Measurements from ENCODE around the gene SLC25A15.

SLC25A15 gene

GRCh38 chr13:40758811-40759210 is 30.6 kb upstream of the SLC25A15 start:
- no peak for ATAC-seq (ENCODE audit: low read depth)
- H3K4me1 ChIP-seq (ENCODE audit: insufficient read depth, poor library complexity, severe bottlenecking) = no peaks in the 10 kb centered on the region
- H3K36me3 ChIP-seq (ENCODE audit: low read depth) = peaks cover 34% of the 10 kb centered on the region
- no peak overlapping the region for H3K27ac ChIP-seq (ENCODE audit: poor library complexity, severe bottlenecking)
- H3K9me3 ChIP-seq (ENCODE audit: severe bottlenecking) = no peaks in the 10 kb centered on the region
- H3K4me3 ChIP-seq (ENCODE audit: severe bottlenecking) = no peak overlapping the region
- no peak for DNase-seq (ENCODE audit: low spot score)
- no peak for TF ChIP-seq CTCF (IDR thresholded peaks at IDR 0.05; ENCODE audit: poor library complexity, severe bottlenecking)
- no peaks in the 10 kb centered on the region for H3K27me3 ChIP-seq (ENCODE audit: insufficient read depth, poor library complexity, severe bottlenecking)

- Histone ChIP-seq H3K36me3 (ENCODE audit: low read depth) (peaks cover 38% of the 10 kb centered on the region), H3K4me1 (ENCODE audit: insufficient read depth, poor library complexity, severe bottlenecking) (no peaks in the 10 kb centered on the region), H3K4me3 (ENCODE audit: severe bottlenecking) (no peak overlapping the region), H3K27ac (ENCODE audit: poor library complexity, severe bottlenecking) (no peak overlapping the region), H3K9me3 (ENCODE audit: severe bottlenecking) (no peaks in the 10 kb centered on the region), H3K27me3 (ENCODE audit: insufficient read depth, poor library complexity, severe bottlenecking) (no peaks in the 10 kb centered on the region)
- DNase-seq (ENCODE audit: low spot score) = no peak
- TF ChIP-seq CTCF (IDR thresholded peaks at IDR 0.05; ENCODE audit: poor library complexity, severe bottlenecking) = no peak
- no peak for ATAC-seq (ENCODE audit: low read depth)
These were observed 26.6 kb upstream of the SLC25A15 start for GRCh38 chr13:40762849-40763248.

GRCh38 chr13:40764587-40765403 is 24.6 kb upstream of the SLC25A15 start:
- Histone ChIP-seq H3K9me3 (ENCODE audit: severe bottlenecking) (no peaks in the 10 kb centered on the region), H3K36me3 (ENCODE audit: low read depth) (peaks cover 27% of the 10 kb centered on the region), H3K4me3 (ENCODE audit: severe bottlenecking) (no peak overlapping the region), H3K27ac (ENCODE audit: poor library complexity, severe bottlenecking) (no peak overlapping the region), H3K4me1 (ENCODE audit: insufficient read depth, poor library complexity, severe bottlenecking) (peaks cover 4% of the 10 kb centered on the region), H3K27me3 (ENCODE audit: insufficient read depth, poor library complexity, severe bottlenecking) (no peaks in the 10 kb centered on the region)
- no peak for ATAC-seq (ENCODE audit: low read depth)
- TF ChIP-seq CTCF (IDR thresholded peaks at IDR 0.05; ENCODE audit: poor library complexity, severe bottlenecking) = no peak
- DNase-seq (ENCODE audit: low spot score) = no peak

GRCh38 chr13:40765602-40766001 is 23.8 kb upstream of the SLC25A15 start:
- DNase-seq (ENCODE audit: low spot score) = no peak
- peaks cover 6% of the 10 kb centered on the region for H3K4me1 ChIP-seq (ENCODE audit: insufficient read depth, poor library complexity, severe bottlenecking)

More at GRCh38 chr13:40765602-40766001, 23.8 kb upstream of the SLC25A15 start:
- no peak for TF ChIP-seq CTCF (IDR thresholded peaks at IDR 0.05; ENCODE audit: poor library complexity, severe bottlenecking)
- ATAC-seq (ENCODE audit: low read depth) = no peak
- no peaks in the 10 kb centered on the region for H3K27me3 ChIP-seq (ENCODE audit: insufficient read depth, poor library complexity, severe bottlenecking)
- H3K27ac ChIP-seq (ENCODE audit: poor library complexity, severe bottlenecking) = no peak overlapping the region
- H3K9me3 ChIP-seq (ENCODE audit: severe bottlenecking) = no peaks in the 10 kb centered on the region
- H3K36me3 ChIP-seq (ENCODE audit: low read depth) = peaks cover 27% of the 10 kb centered on the region
- no peak overlapping the region for H3K4me3 ChIP-seq (ENCODE audit: severe bottlenecking)

Data from RWPE2 (cell line).